PC-3 (cell line): ENCODE data around the gene SUSD6. TPM values are rescaled to one million over a fixed set of nuclear protein-coding genes. Genes with fewer than 3 reads are reported as not detected.
"Not testable (repeated sequence)": the region's sequence is repeated elsewhere in the genome, so short reads cannot be mapped to it uniquely, and the experiment has no call there.

Experiments used
- ATAC-seq: fragments of 200-7000 bp; cut with Tn5 transposase; 2 replicates; pipeline ENCODE4 v1.9.1; 2020; ENCODE audit warnings: mild to moderate bottlenecking, moderate library complexity
- BruUV-seq: library from RNA; stranded (reverse); fragments of 400-500 nt; replicated peaks from 2 replicates; lab custom pipeline; 2021; lab: Mats Ljungman, UMichigan
- CTCF ChIA-PET: fragments of 300-600 bp; sonication (Branson Sonifier 250); formaldehyde crosslinking; loops from one replicate; lab custom pipeline; 2022; ENCODE audit warnings: antibody characterized with exemption; lab: Charles Lee
- POLR2A ChIA-PET: fragments of 300-600 bp; sonication (Branson Sonifier 250); formaldehyde crosslinking; loops from one replicate; lab custom pipeline; 2022; ENCODE audit warnings: antibody characterized with exemption; ENCODE audit not compliant: unreplicated experiment; lab: Charles Lee
- DNase-seq: peaks from one replicate; pipeline ENCODE4 v3.0.0-alpha.2; 2015
- H2AFZ ChIP-seq: fragments of 300-600 bp; sonication (generic); 2 replicates; pipeline ENCODE4 v1.6.0; 2016; ENCODE audit warnings: antibody characterized with exemption, low read length
- H3F3A ChIP-seq: fragments of 300-600 bp; sonication (generic); one replicate; pipeline ENCODE4 v1.6.0; 2017; ENCODE audit warnings: antibody characterized with exemption, low read length, control low read depth, mild to moderate bottlenecking; ENCODE audit not compliant: unreplicated experiment
- H3K27ac ChIP-seq: fragments of 300-600 bp; sonication (generic); 2 replicates; pipeline ENCODE4 v1.5.1; 2016; ENCODE audit warnings: mild to moderate bottlenecking, low read length
- H3K27me3 ChIP-seq: fragments of 300-600 bp; sonication (generic); 2 replicates; pipeline ENCODE4 v1.6.1; 2016; ENCODE audit warnings: low read length, mixed read lengths
- H3K36me3 ChIP-seq: fragments of 300-600 bp; sonication (generic); 2 replicates; pipeline ENCODE4 v1.6.1; 2016; ENCODE audit warnings: low read depth, mixed run types, low read length, mixed read lengths
- H3K4me1 ChIP-seq: fragments of 300-600 bp; sonication (generic); 2 replicates; pipeline ENCODE4 v1.5.1; 2016; ENCODE audit warnings: low read length; ENCODE audit not compliant: insufficient read depth
- H3K4me2 ChIP-seq: fragments of 300-600 bp; sonication (generic); 2 replicates; pipeline ENCODE4 v1.6.0; 2016; ENCODE audit warnings: low read length
- H3K4me3 ChIP-seq: fragments of 300-600 bp; sonication (generic); 2 replicates; pipeline ENCODE4 v1.5.1; 2016; ENCODE audit warnings: mild to moderate bottlenecking, low read length, mixed read lengths
- H3K79me2 ChIP-seq: fragments of 300-600 bp; sonication (generic); 2 replicates; pipeline ENCODE4 v1.6.1; 2017; ENCODE audit warnings: low read length, mixed read lengths
- H3K9ac ChIP-seq: fragments of 300-600 bp; sonication (generic); 2 replicates; pipeline ENCODE4 v1.6.0; 2016; ENCODE audit warnings: mild to moderate bottlenecking, low read length
- H3K9me2 ChIP-seq: fragments of 300-600 bp; sonication (generic); replicated peaks from 2 replicates; pipeline ENCODE4 v1.6.1; 2016; ENCODE audit warnings: mixed run types, low read length, mixed read lengths
- H3K9me3 ChIP-seq: fragments of 300-600 bp; sonication (generic); 2 replicates; pipeline ENCODE4 v1.6.1; 2016; ENCODE audit warnings: low read length, mixed read lengths
- H4K20me1 ChIP-seq: fragments of 300-600 bp; sonication (generic); 2 replicates; pipeline ENCODE4 v1.6.1; 2016; ENCODE audit warnings: low read length, mixed read lengths
- EZH2 ChIP-seq: fragments of 300-600 bp; sonication (generic); IDR thresholded peaks from one replicate; pipeline ENCODE4 v1.6.1; 2017; ENCODE audit warnings: antibody characterized with exemption, mild to moderate bottlenecking, low read length; ENCODE audit not compliant: unreplicated experiment
- EZH2phosphoT487 ChIP-seq: fragments of 300-600 bp; sonication (generic); IDR thresholded peaks from 2 replicates; pipeline ENCODE4 v1.6.1; 2018; ENCODE audit warnings: mild to moderate bottlenecking, antibody characterized with exemption, low read length, borderline replicate concordance
- intact Hi-C: fragments of 100-400 bp; cut with micrococcal nuclease; formaldehyde crosslinking; loops from 2 replicates; pipeline ENCODE4 v1.9.0; 2023
- total RNA-seq: library from RNA; depleted of rRNA; stranded (reverse); fragments of >200 nt; gene quantifications from 2 replicates; pipeline ENCODE4 v1.2.3, GENCODE V29; 2014
- TF ChIP-seq, protein P1 (sequence below): fragments of 300-600 bp; sonication (generic); conservative IDR thresholded peaks from 2 replicates; pipeline ENCODE4 v1.5.1; 2017; ENCODE audit warnings: antibody characterized with exemption, low read depth, mild to moderate bottlenecking, low read length

The SUSD6 gene
- total RNA-seq, 1 experiment from 2014 or later: 6.1 TPM

DNA sequence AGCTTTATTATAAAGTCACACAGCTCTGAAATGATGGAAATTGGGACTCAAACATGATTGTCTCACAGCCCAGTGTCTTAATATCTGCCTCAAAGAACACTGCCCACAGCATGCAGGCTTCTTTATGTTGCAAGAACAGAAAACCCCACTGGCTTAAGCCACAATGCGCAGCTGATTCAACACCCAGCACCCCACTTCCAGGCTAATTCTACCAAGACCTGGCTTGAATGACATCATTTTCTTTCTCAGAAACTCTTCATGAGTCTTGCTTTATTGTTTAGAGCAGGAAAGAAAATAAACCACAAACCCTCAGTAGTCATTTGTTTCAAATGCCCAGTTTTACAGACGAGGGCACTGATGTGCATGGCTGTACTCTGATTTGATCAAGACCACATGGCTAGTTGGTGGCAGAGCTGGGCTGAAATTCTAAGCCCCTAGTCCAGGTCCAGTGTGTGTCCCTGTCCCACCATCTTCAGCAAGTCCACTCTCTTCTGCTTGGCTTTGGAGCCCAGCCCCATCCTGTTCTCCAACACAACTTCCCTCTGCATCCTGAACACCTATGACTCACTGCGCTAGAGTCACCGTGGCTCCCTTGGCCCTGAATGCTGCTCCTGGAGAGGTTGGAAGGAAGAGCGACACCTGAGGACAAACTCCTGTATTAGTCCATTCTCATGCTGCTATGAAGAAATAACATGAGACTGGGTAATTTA lies 105.2 kb downstream of the SUSD6 start:
- ATAC-seq (peak; percentile 60), DNase-seq (peak; percentile 53)
- Histone ChIP-seq H3K79me2 (no peaks in the 10 kb centered on the region), H3K4me2 (no peak overlapping the region), H3F3A (no peaks in the 10 kb centered on the region), H3K4me3 (no peak overlapping the region), H3K36me3 (no peaks in the 10 kb centered on the region), H3K9me3 (no peaks in the 10 kb centered on the region), H4K20me1 (no peaks in the 10 kb centered on the region), H3K27ac (no peak overlapping the region), H3K9me2 (no peaks in the 10 kb centered on the region), H3K9ac (no peak overlapping the region), H2AFZ (no peak overlapping the region), H3K27me3 (no peaks in the 10 kb centered on the region), H3K4me1 (peaks cover 14% of the 10 kb centered on the region; the same call in 1 of the 2 replicates)
- CTCF ChIA-PET: no interaction called here
- no TSS peak for BruUV-seq
- intact Hi-C loops: no loop called here
- TF ChIP-seq EZH2phosphoT487 (no peak), EZH2 (no peak)
- TF ChIP-seq, protein P1, sequence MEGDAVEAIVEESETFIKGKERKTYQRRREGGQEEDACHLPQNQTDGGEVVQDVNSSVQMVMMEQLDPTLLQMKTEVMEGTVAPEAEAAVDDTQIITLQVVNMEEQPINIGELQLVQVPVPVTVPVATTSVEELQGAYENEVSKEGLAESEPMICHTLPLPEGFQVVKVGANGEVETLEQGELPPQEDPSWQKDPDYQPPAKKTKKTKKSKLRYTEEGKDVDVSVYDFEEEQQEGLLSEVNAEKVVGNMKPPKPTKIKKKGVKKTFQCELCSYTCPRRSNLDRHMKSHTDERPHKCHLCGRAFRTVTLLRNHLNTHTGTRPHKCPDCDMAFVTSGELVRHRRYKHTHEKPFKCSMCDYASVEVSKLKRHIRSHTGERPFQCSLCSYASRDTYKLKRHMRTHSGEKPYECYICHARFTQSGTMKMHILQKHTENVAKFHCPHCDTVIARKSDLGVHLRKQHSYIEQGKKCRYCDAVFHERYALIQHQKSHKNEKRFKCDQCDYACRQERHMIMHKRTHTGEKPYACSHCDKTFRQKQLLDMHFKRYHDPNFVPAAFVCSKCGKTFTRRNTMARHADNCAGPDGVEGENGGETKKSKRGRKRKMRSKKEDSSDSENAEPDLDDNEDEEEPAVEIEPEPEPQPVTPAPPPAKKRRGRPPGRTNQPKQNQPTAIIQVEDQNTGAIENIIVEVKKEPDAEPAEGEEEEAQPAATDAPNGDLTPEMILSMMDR: no peak
- POLR2A ChIA-PET: no interaction called here

DNA sequence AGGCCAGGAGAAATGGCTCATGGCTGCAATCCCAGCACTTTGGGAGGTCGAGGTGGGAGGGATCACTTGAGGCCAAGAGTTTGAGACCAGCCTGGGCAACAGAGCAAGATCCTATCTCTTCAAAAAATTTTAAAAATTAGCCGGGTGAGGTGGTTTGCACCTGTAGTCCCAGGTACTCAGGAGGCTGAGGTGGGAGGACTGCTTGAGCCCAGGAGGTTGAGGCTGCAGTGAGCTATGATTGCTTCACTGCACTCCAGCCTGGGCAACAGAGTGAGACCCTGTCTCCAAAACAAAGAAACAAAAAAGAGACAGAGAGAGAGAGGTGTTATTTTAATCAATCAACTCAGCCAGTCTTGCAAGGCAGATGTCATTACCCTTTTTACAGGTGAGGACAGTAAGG lies 107.2 kb downstream of the SUSD6 start:
- H3K9me2 ChIP-seq, H3F3A ChIP-seq, H3K4me2 ChIP-seq, H3K9ac ChIP-seq, DNase-seq, POLR2A ChIA-PET, BruUV-seq, H3K79me2 ChIP-seq, H3K9me3 ChIP-seq, H3K27me3 ChIP-seq, H3K4me3 ChIP-seq, intact Hi-C loops, CTCF ChIA-PET, H3K27ac ChIP-seq, H4K20me1 ChIP-seq, H3K36me3 ChIP-seq, H2AFZ ChIP-seq, ATAC-seq: not testable (repeated sequence)
- peaks cover 13% of the 10 kb centered on the region; the same call in 1 of the 2 replicates for H3K4me1 ChIP-seq

DNA sequence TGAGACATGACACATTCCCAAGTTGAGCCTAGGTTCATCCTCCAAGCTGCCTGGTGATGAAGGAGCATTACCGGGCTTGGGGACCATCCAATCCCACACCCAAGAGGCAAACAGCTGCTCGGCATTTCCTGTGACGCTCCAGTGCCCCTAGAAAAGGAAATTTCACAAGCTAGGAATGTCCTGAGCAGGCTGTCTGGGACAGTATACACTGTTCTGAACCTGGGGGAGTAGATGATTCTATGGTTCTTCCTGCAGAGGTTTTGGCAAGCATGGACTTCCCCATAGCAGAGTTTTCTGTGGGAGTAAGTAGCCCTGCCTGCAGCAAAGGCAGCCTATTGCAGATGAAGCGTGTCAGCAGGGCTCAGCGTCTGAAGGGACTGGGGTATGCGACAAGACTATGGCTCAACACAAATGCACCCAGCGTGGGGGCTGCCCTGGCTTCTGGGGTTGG lies 108.1 kb downstream of the SUSD6 start:
- no peak for DNase-seq
- Histone ChIP-seq H3K4me3 (no peak overlapping the region), H4K20me1 (no peaks in the 10 kb centered on the region), H3K4me2 (no peak overlapping the region), H3K4me1 (0 out of 2 replicates have a peak, but pooled peaks cover 4% of the 10 kb centered on the region), H3K9ac (no peak overlapping the region), H3K79me2 (no peaks in the 10 kb centered on the region), H3K27me3 (no peaks in the 10 kb centered on the region), H3F3A (no peaks in the 10 kb centered on the region), H3K9me3 (no peaks in the 10 kb centered on the region), H3K9me2 (no peaks in the 10 kb centered on the region), H3K36me3 (no peaks in the 10 kb centered on the region), H2AFZ (no peak overlapping the region), H3K27ac (no peak overlapping the region)
- TF ChIP-seq EZH2phosphoT487: no peak
- no peak for TF ChIP-seq EZH2
- TF ChIP-seq, protein P1: no peak
- CTCF ChIA-PET: no interaction called here
- BruUV-seq: no TSS peak
- intact Hi-C loops: no loop called here
- ATAC-seq: no peak
- POLR2A ChIA-PET: no interaction called here
